GM12874 (cell line): ENCODE measurements around the gene SSX2IP.

Experiments
- TF ChIP-seq, protein P1 (sequence below): IDR thresholded peaks from 2 replicates; pipeline ENCODE4 v1.5.1; 2011; ENCODE audit warnings: low read depth, mild to moderate bottlenecking, control low read depth, low read length, moderate library complexity; ENCODE audit not compliant: insufficient read depth

The SSX2IP gene

DNA sequence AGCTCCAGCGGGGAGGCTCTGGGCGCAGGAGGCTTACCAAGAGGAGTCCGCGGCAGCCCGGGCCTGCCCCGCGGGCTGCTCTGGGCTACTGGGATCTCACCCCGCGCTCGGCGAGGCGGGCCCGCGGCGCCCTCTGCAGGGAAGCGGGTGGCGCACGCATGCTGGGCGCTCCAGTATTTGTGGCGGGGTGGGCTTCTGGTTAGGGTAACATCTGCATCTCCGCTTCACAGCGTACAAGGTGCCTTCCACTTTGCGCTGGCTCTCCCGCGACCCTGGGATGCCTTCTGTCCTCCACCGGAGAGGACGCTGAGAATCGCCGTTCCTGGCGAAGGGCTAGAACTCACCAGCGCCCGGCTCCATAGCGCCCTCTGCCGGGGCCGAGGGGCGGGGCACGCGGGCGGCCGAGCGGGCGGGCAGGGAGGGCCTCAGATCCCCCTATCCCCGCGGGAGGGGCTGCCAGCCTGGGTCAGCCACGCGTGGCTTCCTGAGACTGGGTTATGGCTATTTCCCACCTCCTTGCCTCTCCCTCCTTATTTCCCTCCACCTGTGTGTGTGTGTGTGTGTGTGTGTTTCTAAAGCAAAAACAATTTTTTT, 69.4 kb downstream of the SSX2IP start:
- TF ChIP-seq, protein P1, sequence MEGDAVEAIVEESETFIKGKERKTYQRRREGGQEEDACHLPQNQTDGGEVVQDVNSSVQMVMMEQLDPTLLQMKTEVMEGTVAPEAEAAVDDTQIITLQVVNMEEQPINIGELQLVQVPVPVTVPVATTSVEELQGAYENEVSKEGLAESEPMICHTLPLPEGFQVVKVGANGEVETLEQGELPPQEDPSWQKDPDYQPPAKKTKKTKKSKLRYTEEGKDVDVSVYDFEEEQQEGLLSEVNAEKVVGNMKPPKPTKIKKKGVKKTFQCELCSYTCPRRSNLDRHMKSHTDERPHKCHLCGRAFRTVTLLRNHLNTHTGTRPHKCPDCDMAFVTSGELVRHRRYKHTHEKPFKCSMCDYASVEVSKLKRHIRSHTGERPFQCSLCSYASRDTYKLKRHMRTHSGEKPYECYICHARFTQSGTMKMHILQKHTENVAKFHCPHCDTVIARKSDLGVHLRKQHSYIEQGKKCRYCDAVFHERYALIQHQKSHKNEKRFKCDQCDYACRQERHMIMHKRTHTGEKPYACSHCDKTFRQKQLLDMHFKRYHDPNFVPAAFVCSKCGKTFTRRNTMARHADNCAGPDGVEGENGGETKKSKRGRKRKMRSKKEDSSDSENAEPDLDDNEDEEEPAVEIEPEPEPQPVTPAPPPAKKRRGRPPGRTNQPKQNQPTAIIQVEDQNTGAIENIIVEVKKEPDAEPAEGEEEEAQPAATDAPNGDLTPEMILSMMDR, result peak; percentile 86

DNA sequence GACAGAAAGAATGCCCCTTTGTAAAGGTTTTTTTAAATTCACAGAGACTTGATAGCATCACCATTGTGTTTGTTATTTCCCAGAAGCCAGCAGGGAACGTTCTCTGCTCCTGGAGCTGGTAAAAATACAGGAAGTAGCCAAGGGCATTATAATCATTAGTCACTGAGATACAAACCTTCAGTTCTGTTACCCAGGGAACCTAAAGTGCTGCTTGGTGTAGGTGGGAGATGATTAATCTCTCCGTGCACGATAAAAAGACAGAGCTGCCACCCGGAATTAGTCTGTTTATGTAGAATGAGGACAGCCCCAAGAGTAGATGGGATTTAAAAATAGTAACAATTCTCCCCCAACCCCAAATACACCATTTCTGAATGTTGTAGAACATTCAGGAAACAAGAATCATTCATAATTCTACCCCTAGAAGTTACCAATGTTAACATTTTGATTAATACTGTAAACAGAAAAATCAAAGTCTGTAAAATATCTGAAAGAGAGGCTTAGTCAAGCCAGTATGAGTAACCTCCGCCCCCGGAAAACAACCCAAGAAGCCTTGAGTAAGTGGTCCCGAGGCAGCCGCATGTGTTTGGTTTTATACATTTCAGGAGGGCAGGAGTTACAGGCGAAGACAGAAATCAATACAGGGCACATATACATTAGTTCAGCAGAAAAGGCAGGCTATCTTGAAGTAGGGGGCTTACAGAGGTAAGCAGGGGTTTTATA, 70.7 kb downstream of the SSX2IP start:
- TF ChIP-seq, protein P1, result no peak

DNA sequence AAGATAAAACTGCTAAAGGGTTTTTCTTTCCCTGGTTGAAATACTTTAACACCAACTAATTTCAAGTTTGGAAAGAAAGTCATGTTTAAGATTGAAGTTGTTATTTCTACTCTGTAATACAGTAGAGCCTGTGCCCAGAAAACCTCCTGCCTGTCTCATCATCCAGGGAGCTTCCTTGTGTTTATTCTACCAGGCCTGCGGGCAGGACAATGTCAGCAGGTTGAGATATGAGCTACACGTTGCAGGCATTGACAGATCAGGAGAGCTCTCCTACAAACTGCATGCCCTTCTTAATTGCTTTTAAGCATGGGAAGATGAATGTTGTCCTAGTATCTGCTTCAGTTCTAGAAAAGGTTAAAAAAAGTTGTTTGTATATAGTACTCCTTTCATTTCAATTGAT, 72.9 kb downstream of the SSX2IP start:
- TF ChIP-seq, protein P1, result no peak

DNA sequence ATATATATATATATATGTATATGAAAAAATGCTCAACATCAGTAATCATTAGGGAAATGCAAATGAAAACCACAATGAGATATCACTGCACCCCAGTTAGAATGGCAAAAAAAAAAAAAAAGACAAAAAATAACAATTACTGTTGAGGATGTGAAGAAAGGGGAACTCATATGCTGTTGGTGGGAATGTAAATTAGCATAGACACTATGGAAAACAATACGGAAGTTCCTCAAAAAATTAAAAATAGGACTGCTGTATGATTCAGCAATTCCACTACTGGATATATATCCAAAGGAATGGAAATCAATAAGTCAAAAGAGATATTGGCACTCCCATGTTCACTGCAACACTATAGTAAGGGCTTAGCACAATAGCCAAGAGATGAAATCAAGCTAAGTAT, 74.5 kb downstream of the SSX2IP start:
- TF ChIP-seq, protein P1, result no peak

DNA sequence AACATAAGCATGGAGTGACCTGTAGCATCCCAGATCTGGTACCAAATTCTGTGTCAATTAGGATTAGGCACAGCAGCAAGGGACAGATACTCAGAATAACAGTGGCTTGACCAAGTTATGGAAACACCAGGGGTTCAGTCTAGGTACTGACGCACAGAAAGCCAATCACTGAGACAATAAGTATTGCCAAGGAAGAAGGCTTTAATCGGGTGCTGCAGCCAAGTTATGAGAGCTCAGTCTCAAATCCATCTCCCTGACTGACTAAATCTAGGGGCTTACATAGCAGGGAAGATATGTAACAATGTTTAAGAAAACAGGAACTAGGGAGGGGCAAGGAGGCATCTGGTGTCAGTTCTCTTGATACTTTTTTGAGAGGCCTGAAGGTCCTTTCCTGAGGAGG, 76.4 kb downstream of the SSX2IP start:
- TF ChIP-seq, protein P1, result no peak

DNA sequence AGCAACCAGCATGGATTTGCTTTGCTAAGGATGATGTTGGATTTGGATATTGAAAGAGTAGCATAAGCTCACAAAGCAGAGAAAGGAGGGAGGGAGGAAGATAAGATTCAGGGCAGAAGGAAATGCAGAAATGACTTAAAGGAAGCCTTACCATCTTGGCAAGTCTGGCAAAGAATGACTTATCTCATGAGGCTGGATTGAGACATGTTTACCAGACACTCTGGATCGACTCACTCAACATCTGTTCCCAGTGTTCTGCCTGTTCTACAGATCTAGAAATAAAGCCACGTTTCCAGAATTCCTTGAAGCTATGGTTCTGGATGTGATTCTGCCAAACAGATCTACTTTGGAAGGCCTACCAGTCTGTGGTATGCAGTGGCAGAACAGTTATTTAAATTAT, 77.2 kb downstream of the SSX2IP start:
- TF ChIP-seq, protein P1, result no peak

DNA sequence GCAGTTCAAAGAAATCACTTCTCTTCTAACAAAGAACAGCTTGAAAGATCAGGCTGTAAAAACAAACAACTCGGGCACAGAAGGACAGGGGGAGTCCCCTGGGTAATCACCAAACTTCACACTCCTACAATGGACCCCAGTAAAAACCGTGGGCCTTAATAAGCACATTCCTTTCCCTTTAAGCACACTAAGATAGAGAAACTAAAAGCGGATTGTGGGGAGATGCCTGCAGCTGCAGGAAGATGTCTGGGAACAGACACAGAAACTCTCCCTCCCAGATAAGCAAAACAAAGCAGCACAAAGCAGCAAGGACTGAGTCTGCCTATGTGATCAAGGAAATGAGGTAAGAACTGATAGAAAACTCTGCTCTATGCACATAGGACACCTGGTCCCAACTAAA, 78.5 kb downstream of the SSX2IP start:
- TF ChIP-seq, protein P1, result no peak
